Smooth muscle cell of the pulmonary artery (primary cell): ENCODE results near the gene FGF22. TPM values are rescaled to one million over a fixed set of nuclear protein-coding genes. Genes with fewer than 3 reads are reported as not detected.

Source experiments
- total RNA-seq: library from RNA; depleted of rRNA; stranded (reverse); fragments of >200 nt; gene quantifications from 2 replicates; pipeline ENCODE4 v1.2.3, GENCODE V29; 2014

Gene FGF22
- total RNA-seq, result not detected in 2 replicates

DNA sequence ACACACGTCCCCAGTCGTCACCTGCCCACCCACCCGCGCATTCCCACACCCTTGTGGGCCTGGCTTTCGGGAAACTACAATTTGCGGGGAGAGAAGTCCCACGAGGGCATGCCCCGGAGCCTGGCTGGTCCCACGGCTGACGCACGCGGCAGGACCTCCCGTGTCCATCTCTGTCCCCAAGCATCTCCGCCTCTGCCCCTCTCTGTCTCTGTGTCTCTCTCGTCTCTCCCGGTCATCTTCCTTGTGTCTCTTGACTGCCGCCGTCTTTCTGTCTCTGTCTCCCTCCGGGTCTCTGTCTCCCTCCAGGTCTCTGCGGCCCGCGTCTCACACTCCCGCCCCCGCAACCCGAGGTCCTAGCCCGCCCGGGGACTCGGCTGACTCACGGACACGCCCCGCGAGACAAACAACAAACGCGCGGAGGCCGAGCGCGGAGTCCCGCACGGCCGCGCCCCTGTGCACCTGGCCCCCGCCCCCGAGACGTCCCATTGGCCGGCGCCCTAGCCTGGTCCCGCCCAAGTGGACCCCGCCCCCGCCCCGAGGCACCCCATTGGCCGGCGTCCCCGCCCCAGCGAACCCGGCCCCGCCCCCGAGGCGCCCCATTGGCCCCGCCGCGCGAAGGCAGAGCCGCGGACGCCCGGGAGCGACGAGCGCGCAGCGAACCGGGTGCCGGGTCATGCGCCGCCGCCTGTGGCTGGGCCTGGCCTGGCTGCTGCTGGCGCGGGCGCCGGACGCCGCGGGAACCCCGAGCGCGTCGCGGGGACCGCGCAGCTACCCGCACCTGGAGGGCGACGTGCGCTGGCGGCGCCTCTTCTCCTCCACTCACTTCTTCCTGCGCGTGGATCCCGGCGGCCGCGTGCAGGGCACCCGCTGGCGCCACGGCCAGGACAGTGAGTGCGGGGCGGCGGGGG is at the start of gene FGF22:
Gene FGF22 (plus strand): TSS at position 627 of the 908 bp plus-strand sequence. CDS start 47 bp downstream, at position 674.

DNA sequence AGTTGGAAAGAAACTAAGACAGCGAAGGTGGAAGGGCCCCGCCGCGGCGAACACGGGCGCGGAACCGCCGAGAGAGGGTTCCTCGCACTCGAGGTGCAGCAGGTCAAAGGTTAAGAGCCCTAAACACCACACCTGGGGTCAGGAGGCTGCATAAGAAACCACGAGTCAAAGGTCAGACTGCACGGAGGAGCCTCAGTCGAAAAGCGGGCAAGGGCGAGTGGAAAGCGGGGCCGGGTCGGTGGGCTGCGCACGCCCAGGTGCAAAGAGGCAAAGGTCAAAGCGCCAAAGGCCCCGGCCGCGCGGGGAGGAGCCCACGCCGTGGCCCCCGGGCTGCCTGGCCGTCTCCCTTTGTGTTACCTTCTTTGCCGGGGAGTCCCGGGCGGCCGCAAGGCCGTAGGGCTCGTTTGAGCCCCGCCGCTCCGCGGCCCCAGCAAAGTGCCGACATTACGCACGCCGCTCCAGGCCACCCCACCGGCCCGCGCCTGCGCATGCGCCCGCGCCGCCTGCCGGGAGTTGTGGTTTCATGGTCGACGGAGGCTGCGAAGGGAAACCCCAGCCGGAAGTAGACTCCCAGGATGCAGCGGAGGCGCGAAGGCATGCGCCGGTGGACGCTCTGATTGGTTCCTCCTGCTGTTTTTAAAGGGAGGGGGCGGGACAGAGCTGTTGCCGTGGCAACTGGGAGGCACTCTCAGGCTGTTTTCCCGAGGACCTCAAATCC is 6.5 kb upstream of the FGF22 start, which contains the start of gene POLRMT:
Gene POLRMT (minus strand): TSS at position 470 of the 718 bp plus-strand sequence. CDS start 25 bp downstream, at position 445.

DNA sequence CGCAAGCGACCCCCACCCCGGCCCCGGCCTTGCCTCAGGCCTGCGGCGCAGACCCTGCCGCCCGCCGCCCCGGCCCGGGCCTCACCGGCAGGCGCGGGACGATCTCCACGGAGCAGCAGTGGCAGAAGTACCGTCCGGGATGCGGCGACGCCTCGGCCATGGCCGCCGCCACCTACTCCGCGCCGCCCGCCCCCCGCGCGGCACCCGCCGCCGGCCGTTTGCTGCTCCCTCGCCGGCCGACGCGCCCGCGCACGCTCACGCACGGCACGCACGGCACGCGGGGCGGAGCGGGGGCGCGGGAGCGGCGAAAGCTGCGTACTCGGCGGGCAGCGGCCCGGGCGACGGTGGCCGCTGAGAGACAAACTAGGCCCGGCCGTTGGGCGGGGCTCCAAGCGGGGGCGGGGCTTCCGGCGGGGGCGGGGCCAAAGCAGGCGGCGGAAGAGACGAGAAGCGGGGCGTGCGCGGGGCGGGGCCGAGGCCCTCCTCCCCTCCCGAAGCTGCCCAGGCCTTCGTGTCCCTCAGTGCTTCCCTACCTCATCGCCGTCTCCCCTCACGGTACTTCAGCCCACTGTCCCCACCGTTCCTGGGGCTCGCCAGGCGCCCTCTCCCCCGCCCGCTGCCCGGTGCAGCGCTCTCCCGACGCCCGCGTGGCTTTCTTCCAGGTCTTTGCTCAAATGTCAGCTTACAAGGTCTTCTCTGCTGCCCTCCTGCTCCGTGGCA is 23.4 kb downstream of the FGF22 start, which contains the start of gene RNF126:
Gene RNF126 (minus strand): TSS at position 253 of the 720 bp plus-strand sequence. CDS start 93 bp downstream, at position 160.

DNA sequence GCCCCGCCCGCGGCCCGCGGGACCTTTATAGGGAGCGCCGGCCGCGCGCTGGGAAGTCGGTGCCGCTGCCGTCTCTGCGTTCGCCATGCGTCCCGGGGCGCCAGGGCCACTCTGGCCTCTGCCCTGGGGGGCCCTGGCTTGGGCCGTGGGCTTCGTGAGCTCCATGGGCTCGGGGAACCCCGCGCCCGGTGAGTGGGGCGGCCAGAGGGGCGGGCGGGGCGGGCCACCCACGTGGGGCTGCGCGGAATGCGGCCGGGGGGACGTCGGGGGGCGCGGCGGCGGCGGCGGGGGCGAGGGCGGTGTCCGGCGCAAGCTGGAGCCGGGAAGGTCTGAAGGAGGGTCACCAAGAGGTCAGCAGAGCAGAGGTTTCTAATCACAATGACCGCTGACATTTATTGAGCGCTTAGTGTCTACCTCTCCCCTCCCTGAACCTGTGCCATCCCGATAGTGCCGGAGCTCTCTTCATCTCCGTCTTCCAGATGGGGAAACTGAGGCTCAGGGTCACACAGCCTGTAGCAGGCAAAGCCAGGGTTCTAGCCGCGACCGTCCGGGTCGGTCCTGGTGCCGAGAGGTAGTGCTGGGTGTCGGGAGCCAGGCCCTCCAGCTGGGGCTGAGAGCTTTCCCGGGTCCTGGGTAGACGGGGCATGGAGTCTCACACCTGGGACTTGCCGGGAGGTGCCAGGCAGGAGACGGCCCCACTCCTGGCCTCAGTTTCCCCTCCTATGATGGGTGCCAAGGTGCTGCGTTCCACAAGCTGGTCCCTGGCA is 36.8 kb downstream of the FGF22 start, which contains the start of gene FSTL3:
Gene FSTL3 (plus strand): TSS at position 54 of the 767 bp plus-strand sequence. CDS start 32 bp downstream, at position 86.

Other genes with a start within 250 kb of the FGF22 start
- 0.07 TPM in 1 of 2 replicates, not detected in the other for gene C2CD4C, start 230.7 kb upstream of the FGF22 start, total RNA-seq
- 0.33 and 2.4 TPM in 2 replicates for gene SHC2, start 178.8 kb upstream of the FGF22 start, total RNA-seq
- 0.13 and 0.20 TPM in 2 replicates for gene MADCAM1, start 143.4 kb upstream of the FGF22 start, total RNA-seq
- gene TPGS1, start 132.4 kb upstream of the FGF22 start, total RNA-seq, result 18.9 and 22.3 TPM in 2 replicates
- gene CDC34, start 108.1 kb upstream of the FGF22 start, total RNA-seq, result 51.9 and 64.0 TPM in 2 replicates
- 0.17 TPM in 1 of 2 replicates, not detected in the other for gene GZMM, start 95.8 kb upstream of the FGF22 start, total RNA-seq
- gene BSG, start 67.3 kb upstream of the FGF22 start, total RNA-seq, result 556 and 625 TPM in 2 replicates
- 2.4 and 4.6 TPM in 2 replicates for gene HCN2, start 50.0 kb upstream of the FGF22 start, total RNA-seq
- 25.8 and 43.3 TPM in 2 replicates for gene POLRMT, start 6.3 kb upstream of the FGF22 start, total RNA-seq
- 22.2 and 22.9 TPM in 2 replicates for gene RNF126, start 23.3 kb downstream of the FGF22 start, total RNA-seq
- gene FSTL3, start 36.5 kb downstream of the FGF22 start, total RNA-seq, result 55.3 and 185 TPM in 2 replicates
- not detected in 2 replicates for gene PRSS57, start 55.6 kb downstream of the FGF22 start, total RNA-seq
- gene PALM, start 69.1 kb downstream of the FGF22 start, total RNA-seq, result 5.2 and 18.2 TPM in 2 replicates
- 0.10 and 0.13 TPM in 2 replicates for gene MISP, start 111.2 kb downstream of the FGF22 start, total RNA-seq
- gene PTBP1, start 157.6 kb downstream of the FGF22 start, total RNA-seq, result 135 and 172 TPM in 2 replicates
- gene PLPPR3, start 182.1 kb downstream of the FGF22 start, total RNA-seq, result 0.30 TPM in 1 of 2 replicates, not detected in the other
- 0.07 TPM in 1 of 2 replicates, not detected in the other for gene AZU1, start 188.0 kb downstream of the FGF22 start, total RNA-seq
- 0.07 TPM in 1 of 2 replicates, not detected in the other for gene PRTN3, start 201.1 kb downstream of the FGF22 start, total RNA-seq
- gene ELANE, start 212.4 kb downstream of the FGF22 start, total RNA-seq, result 0.13 TPM in 1 of 2 replicates, not detected in the other
- 1.1 and 9.3 TPM in 2 replicates for gene CFD, start 219.8 kb downstream of the FGF22 start, total RNA-seq